Measurements from ENCODE around the gene MS4A2. TPM values are rescaled to one million over a fixed set of nuclear protein-coding genes. Genes with fewer than 3 reads are reported as not detected.
"Not testable (repeated sequence)": the region's sequence is repeated elsewhere in the genome, so short reads cannot be mapped to it uniquely, and the experiment has no call there.

MS4A2 gene
- not detected in 2 replicates for total RNA-seq (2014; rRNA removed; shearing (Covaris generic))
- polyA plus RNA-seq (2014; cell fraction: nucleus; rRNA removed): not detected in 2 replicates

DNA sequence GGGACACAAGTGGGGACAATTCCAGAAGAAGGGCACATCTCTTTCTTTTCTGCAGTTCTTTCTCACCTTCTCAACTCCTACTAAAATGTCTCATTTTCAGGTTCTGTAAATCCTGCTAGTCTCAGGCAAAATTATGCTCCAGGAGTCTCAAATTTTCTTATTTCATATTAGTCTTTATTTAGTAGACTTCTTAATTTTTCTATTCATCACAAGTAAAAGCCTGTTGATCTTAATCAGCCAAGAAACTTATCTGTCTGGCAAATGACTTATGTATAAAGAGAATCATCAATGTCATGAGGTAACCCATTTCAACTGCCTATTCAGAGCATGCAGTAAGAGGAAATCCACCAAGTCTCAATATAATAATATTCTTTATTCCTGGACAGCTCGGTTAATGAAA, at the start of gene MS4A2:
Gene MS4A2, plus strand, starts transcription at position 301 of the 400 bp plus-strand sequence. CDS start 102 bp downstream, outside the sequence.
- DNase-seq (ENCODE audit: extremely low read depth, low read depth): no peak

DNA sequence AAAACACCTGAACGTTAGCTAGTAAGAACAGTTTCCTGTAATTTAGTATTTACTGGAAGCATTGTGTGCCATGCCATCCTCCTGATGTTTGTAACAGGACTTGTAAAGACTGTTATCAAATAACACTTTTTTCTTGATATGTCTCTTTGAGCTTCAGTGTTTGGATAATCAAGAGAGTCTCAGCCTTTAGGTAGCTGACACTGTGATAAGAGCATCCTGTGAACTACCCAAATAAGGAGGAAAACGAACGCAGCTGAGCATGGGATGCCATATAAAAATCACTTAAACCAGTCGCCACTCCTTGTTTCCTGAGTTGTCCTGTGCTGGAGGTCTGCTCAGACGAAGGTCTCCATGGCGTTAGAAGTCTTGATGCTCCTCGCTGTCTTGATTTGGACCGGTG, 48.4 kb upstream of the MS4A2 start, which contains the start of gene OOSP2:
Gene OOSP2, plus strand, starts transcription at position 301 of the 400 bp plus-strand sequence. Its CDS starts 51 bp downstream, at position 352.
- DNase-seq (ENCODE audit: extremely low read depth, low read depth): no peak

DNA sequence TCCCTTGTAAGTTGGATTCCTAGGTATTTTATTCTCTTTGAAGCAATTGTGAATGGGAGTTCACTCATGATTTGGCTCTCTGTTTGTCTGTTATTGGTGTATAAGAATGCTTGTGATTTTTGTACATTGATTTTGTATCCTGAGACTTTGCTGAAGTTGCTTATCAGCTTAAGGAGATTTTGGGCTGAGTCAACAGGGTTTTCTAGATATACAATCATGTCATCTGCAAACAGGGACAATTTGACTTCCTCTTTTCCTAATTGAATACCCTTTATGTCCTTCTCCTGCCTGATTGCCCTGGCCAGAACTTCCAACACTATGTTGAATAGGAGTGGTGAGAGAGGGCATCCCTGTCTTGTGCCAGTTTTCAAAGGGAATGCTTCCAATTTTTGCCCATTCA, 38.0 kb upstream of the MS4A2 start:
- not testable (repeated sequence) for DNase-seq (ENCODE audit: extremely low read depth, low read depth)

DNA sequence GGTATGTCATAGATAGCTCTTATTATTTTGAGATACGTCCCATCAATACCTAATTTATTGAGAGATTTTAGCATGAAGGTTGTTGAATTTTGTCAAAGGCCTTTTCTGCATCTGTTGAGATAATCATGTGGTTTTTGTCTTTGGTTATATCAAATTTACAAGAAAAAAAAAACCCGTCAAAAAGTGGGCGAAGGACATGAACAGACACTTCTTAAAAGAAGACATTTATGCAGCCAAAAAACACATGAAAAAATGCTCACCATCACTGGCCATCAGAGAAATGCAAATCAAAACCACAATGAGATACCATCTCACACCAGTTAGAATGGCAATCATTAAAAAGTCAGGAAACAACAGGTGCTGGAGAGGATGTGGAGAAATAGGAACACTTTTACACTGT, 37.6 kb upstream of the MS4A2 start:
- DNase-seq (ENCODE audit: extremely low read depth, low read depth): not testable (repeated sequence)

DNA sequence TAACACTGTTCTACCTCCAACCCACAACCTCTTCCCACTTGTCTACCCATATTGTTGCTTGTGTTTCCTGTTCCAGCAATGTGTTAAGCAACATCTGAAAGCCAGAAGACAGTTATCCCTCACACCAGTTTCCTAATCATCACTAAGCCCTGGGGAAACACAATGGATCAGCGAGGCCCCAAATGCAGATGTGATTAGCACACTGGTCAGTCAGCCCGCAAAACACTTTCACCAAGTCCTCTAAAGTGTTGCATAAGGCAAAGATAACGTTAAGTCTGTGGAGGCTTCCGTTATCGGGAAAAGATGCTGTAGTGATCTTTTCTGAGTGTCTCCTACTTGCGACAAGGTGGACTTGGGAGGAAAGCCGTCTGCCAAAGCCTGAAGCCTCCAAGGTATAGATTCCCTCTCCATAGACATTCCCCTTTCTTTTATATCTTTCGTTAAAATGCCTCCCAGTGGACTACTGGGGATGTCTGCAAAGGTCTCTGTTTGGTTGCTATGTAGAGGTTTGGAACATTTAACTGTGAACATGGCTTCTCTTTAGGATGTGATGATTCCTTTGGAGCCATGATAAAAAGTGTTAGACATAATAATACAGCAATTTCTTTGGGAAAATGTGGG, 32.0 kb upstream of the MS4A2 start, which contains the start of gene MS4A3:
Gene MS4A3, plus strand, starts transcription at position 317 of the 621 bp plus-strand sequence. CDS start 4,496 bp downstream, outside the sequence.
- no peak for DNase-seq (ENCODE audit: extremely low read depth, low read depth)

DNA sequence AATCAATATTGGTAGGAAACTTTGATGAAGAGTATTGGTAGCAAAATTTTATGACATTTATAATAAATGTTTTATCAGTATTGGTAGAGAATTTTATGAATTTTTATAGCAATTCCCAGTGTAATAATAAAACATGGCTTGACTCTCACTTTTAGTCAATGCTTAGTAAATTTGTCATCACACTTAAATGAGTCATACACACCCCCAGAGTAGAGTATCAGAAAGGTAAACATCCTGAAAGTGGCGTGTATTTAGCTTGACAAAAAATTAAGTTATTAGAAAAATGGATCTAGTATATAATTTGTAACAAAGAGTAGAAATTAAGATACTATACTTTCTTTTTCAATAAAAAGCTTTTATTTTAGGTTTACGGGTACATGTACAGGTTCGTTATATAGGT, 29.4 kb upstream of the MS4A2 start:
- no peak for DNase-seq (ENCODE audit: extremely low read depth, low read depth)

DNA sequence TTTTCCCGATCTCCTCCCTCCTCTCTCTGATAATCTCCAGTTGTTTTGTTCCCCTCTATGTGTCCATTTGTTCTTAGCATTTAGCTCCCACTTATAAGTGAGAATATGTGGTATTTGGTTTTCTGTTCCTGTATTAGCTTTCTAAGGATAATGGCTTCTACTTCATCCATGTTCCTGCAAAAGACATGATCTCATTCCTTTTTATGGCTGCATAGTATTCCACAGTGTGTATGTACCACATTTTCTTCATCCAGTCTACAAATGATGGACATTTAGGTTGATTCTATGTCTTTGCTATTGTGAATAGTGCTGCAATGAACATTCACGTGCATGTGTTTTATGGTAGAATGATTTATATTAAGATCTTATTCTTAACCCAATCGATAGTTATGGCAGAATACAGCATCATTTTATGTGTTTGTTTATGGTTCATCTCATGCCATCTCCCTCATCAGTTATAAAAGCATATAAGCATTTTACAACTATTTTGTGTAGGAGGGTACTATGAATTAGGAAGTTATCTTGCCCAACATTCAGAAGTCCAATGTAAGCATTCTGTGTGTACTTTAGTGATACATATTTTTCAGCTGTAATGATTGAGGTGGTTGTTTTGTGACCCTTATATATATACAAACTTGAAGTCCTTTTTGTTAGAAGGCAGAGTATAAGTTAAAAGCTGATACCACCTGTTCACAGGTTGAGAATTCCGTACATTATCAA, 28.8 kb upstream of the MS4A2 start:
- DNase-seq (ENCODE audit: extremely low read depth, low read depth): no peak

DNA sequence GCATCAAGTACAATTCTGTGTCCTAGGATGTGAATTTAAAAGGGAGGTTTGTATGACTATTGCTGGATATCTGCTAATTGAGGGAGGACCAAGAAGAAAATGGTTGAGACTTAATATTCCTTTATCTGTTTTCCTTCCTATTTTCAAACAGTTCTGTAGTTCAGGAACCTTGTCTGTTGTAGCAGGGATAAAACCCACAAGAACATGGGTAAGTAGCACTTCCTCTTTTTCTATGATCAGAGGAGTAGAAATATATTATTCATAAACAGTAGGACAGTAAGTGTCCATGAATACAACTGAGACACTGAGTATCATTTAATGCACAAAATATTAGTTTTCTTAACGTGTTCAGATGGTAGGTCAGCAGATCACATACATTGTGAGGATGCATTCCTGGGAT, 24.4 kb upstream of the MS4A2 start:
- DNase-seq (ENCODE audit: extremely low read depth, low read depth): no peak

DNA sequence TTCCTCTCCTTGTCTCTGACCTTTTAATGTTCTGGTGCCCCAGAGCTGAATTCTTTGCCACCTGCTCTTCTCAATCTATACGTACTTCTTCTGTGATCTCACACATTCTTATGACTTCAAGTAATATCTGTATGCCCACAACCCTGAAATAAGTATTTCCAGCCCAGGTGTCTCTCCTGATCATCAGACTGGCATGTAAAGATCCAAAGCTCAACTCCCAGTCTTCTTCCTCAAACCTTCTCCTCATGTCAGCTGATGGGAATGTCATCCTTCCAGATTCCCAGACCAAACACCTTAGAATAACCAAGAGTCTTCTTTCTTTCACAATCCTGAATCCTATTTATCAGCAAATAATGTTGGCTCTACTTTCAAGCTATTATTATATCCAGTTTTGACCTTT, 22.7 kb upstream of the MS4A2 start:
- DNase-seq (ENCODE audit: extremely low read depth, low read depth): no peak

DNA sequence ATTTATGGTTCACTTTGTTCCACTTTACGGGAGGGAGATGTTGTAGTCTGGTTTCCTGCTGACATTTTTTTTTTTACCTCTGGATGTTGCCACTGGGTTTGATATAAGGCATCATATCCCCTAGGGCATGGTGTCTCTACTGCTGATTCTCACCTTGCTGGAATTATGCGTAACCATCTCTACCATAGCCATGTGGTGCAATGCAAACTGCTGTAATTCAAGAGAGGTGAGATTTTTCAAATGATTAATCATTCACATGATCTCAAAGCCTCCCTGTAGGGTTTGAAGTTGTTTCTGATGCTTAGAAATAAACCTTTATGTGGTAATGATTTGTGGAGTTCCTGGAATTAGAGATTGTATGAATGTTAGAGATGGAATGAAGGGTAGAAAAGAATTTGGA, 19.0 kb upstream of the MS4A2 start:
- no peak for DNase-seq (ENCODE audit: extremely low read depth, low read depth)

DNA sequence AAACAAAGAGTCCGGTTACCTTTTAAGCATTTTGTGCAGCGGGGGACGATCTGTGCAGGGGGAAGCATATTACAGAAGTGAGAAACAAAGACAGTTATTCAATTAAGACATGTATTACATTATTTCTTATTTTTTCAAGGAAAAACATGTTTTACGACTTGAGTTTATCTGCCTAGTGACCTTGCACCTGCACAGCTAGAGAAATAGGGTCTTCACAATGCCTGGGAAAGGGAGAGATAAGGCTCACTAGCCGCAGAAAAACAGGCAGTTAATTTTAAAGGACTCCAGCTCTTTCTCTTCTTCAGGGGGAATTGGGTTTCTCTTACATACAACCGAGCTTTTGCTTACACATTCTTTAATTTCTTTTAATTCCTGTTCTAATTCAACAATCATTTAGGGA, 16.8 kb upstream of the MS4A2 start:
- DNase-seq (ENCODE audit: extremely low read depth, low read depth): not testable (repeated sequence)

DNA sequence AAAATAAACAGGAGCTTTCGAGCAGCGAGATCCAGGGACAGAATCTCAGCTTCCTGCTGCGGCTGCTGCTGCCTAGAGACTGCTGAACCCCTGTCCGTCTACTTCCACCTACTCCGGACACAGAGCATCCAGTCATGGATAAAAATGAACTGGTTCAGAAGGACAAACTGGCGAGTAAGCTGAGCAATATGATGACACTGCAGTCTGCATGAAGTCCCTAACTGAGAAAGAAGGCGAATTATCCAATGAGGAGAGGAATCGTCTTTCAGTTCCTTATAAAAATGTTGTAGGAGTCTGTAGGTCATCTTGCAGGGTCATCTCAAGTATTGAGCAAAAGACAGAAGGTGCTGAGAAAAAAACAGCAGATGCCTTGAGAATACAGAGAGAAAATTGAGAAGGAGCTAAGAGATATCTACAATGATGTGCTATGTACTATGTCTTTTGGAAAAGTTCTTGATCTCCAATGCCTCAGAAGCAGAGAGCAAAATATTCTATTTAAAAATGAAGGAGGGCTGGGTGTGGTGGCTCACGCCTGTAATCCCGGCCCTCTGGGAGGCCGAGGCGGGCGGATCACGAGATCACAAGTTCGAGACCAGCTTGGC, 11.1 kb upstream of the MS4A2 start:
- DNase-seq (ENCODE audit: extremely low read depth, low read depth): no peak

DNA sequence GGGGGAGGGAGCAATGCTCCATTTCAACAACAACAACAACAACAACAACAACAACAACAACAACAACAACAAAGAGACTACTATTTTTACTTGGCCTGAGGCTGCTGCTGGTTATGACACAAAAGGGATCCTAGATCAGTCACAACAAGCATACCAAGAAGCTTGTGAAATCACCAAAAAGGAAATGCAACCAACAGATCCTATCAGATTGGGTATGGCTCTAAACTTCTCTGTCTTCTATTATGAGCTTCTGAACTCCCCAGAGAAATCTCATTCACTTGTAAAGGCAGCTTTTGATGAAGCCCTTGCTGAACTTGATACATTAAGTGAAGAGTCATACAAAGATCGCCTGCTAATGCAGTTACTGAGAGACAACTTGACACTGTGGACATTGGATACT, 10.5 kb upstream of the MS4A2 start:
- DNase-seq (ENCODE audit: extremely low read depth, low read depth): no peak

DNA sequence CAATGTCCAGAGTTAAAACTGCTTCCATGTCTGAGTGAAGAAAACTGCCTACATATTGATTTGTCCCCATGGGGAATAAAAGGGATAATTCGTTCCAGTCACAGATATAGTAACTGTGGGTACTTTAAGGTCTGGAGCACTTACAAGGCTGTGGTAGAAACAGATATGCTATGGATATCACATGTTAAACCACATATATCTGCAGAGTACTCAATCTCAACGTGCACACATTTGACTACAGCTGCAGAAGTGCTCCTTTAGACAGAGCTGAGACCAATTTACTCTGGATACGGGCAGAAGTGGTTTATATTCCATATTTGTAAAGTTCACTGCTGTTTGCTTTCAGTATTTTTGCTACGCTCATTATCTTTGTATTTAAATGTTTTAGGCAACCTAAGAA, 9.7 kb upstream of the MS4A2 start:
- DNase-seq (ENCODE audit: extremely low read depth, low read depth): no peak

DNA sequence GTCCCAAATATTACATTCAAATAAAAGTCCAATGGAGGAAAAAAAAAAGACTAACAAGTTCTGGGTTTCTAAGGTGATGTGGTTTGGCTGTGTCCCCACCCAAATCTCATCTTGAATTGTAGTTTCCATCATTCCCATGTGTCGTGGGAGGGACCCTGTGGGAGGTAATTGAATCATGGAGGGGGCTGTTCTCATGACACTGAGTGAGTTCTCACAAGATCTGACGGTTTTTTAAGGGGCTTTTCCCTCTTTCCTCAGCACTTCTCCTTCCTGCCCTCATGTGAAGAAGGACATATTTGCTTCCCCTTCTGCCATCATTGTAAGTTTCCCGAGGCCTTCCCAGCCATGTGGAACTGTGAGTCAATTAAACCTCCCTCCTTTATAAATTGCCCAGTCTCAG, 7.9 kb upstream of the MS4A2 start:
- DNase-seq (ENCODE audit: extremely low read depth, low read depth): no peak

DNA sequence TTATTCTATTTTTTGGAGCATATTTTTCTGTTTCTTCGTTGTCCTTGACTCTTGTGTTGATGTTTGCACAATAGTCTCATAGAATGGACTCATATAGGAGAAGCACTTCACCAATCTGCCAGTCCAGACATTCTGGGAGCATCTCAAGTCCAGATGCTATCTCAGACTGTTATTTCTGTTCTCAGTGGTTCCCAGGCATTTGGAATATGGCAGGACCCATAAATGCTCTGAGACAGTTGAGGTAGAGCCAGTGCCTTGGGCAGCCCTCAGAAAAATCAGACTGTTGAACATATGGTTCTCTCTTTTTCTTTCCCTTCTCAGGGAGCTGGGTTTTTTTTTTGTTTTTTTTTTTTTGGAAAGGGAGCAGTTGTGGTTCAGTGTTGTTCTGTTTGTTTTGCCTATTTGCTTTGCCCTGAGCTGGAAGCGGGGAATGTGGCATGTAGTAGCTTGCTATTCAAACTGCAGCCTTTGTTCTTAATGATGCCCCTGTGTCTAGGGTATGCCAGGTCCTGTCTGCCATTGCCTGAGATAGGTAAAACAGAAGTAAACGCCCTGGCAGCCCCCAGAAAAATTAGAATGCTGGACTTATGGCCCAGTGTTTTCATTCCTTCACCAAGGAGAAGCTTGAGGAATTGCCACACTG, 3.7 kb upstream of the MS4A2 start:
- DNase-seq (ENCODE audit: extremely low read depth, low read depth): no peak

DNA sequence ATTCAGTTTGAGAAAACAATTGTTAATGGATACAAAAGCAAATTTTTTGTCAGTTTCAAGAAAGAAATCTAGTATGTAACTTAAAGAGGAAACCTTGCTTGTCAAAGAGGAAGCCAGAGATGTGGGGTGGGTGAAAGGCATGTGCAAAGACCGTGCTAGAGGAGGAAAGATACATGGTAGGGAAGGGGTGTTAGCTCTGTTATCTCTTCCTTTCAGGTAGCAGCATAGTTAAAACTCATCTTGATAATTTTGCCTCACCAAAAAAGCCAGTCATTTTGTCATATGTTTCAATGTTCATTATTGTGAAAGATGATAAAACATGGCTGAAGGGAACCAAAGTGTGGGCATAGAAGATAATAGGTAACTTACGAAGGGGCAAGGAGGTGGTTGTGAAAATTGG, 2.6 kb upstream of the MS4A2 start:
- DNase-seq (ENCODE audit: extremely low read depth, low read depth): no peak

DNA sequence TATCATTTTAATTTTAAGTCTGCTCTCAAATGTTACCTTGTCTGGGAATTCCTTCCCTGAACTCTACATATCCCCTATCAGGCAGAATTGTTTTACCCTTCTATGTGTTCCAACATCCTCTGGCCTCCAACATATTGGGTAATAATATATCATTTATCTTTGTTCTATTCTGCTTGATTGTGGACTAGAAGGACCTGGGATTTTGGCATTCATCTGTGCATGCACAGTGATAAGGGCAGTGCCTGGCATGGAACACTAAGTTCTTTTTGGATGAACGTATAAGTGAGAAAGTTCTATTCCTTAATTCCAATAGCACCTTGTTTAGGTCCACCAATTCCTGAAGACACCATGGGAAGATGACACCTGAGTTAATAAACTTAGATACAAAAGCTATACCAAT, 1.2 kb upstream of the MS4A2 start:
- DNase-seq (ENCODE audit: extremely low read depth, low read depth): no peak

DNA sequence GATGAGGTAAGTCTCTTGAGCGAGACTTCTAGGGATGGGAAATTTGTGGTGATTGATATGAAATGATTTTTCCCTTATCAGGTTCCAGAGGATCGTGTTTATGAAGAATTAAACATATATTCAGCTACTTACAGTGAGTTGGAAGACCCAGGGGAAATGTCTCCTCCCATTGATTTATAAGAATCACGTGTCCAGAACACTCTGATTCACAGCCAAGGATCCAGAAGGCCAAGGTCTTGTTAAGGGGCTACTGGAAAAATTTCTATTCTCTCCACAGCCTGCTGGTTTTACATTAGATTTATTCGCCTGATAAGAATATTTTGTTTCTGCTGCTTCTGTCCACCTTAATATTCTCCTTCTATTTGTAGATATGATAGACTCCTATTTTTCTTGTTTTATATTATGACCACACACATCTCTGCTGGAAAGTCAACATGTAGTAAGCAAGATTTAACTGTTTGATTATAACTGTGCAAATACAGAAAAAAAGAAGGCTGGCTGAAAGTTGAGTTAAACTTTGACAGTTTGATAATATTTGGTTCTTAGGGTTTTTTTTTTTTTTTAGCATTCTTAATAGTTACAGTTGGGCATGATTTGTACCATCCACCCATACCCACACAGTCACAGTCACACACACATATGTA, 7.1 kb downstream of the MS4A2 start:
- DNase-seq (ENCODE audit: extremely low read depth, low read depth): no peak

DNA sequence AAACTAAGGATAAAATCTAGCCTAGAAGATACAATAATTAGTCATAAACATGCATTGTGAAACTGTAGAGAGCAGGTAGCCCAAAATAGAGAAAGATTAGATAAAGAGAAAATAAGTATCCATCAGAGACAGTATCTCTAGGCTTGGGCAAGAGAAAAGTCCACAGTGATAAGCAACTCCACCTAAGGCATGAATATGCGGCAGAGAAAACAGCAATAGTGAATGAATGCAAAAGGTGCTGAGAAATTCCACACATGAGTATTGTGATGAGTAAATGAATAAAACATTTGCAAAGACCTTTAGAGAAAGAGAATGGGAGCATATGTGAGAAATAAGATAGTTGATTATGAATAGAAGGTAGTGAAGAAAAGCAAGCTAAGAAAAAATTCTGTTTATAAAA, 8.7 kb downstream of the MS4A2 start:
- no peak for DNase-seq (ENCODE audit: extremely low read depth, low read depth)

DNA sequence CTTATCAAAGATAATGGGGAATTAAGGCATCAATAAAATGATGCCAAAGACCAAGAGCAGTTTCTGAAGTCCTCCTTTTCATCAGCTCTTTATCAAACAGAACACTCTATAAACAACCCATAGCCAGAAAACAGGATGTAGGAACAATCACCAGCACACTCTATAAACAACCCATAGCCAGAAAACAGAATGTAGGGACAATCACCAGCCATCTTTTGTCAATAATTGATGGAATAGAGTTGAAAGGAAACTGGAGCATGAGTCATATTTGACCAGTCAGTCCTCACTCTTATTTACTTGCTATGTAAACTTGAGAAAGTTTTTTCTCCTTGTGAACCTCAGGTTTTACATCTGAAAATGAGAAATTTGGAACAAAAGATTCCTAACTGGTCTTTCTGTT, 10.0 kb downstream of the MS4A2 start:
- no peak for DNase-seq (ENCODE audit: extremely low read depth, low read depth)
